Measurements from ENCODE around the gene ZNF580.

- TF ChIP-seq CTCF (IDR thresholded peaks at IDR 0.05; ENCODE audit: low read length) (no peak), EZH2 (IDR thresholded peaks at IDR 0.05; ENCODE audit: borderline replicate concordance, low read length) (no peak)
Observed at GRCh38 chr19:55691561-55692481, 51.0 kb downstream of the ZNF580 start.
